GM19463 (cell line): Measurements from ENCODE around the gene PKD2.
"Not testable (repeated sequence)": the region's sequence is repeated elsewhere in the genome, so short reads cannot be mapped to it uniquely, and the experiment has no call there.

ENCODE experiments used
- ATAC-seq: cut with Tn5 transposase; IDR thresholded peaks from one replicate; pipeline ENCODE4 v1.9.1; 2021; ENCODE audit warnings: mild to moderate bottlenecking, moderate library complexity; ENCODE audit not compliant: unreplicated experiment

The PKD2 gene

GRCh38 chr4:88025868-88026661, 18.6 kb downstream of the PKD2 start:
- ATAC-seq: not testable (repeated sequence)

GRCh38 chr4:88027611-88028608, 20.5 kb downstream of the PKD2 start:
- no peak for ATAC-seq

GRCh38 chr4:88028946-88029345, 21.5 kb downstream of the PKD2 start:
- ATAC-seq: no peak

GRCh38 chr4:88029556-88029955, 22.1 kb downstream of the PKD2 start:
- no peak for ATAC-seq

GRCh38 chr4:88030565-88031310, 23.3 kb downstream of the PKD2 start:
- no peak for ATAC-seq

GRCh38 chr4:88033309-88033708, 25.9 kb downstream of the PKD2 start:
- ATAC-seq: no peak

GRCh38 chr4:88035292-88035691, 27.9 kb downstream of the PKD2 start:
- ATAC-seq: no peak

- no peak for ATAC-seq
Measured at GRCh38 chr4:88037447-88037846, 30.0 kb downstream of the PKD2 start.

- ATAC-seq: no peak
Measured at GRCh38 chr4:88037936-88038335, 30.5 kb downstream of the PKD2 start.

- no peak for ATAC-seq
Measured at GRCh38 chr4:88040707-88041106, 33.3 kb downstream of the PKD2 start.

GRCh38 chr4:88041626-88042025, 34.2 kb downstream of the PKD2 start:
- ATAC-seq: no peak

- ATAC-seq: no peak
Measured at GRCh38 chr4:88043001-88043400, 35.6 kb downstream of the PKD2 start.

GRCh38 chr4:88043586-88044340, 36.3 kb downstream of the PKD2 start:
- ATAC-seq: no peak

- no peak for ATAC-seq
Measured at GRCh38 chr4:88045021-88045420, 37.6 kb downstream of the PKD2 start.

GRCh38 chr4:88054229-88054628, 46.8 kb downstream of the PKD2 start:
- ATAC-seq: no peak

- ATAC-seq: no peak
Measured at GRCh38 chr4:88054901-88055300, 47.5 kb downstream of the PKD2 start.

- no peak for ATAC-seq
Measured at GRCh38 chr4:88058295-88058694, 50.9 kb downstream of the PKD2 start.

- no peak for ATAC-seq
Measured at GRCh38 chr4:88059766-88060165, 52.3 kb downstream of the PKD2 start.

GRCh38 chr4:88060431-88060830, 53.0 kb downstream of the PKD2 start:
- no peak for ATAC-seq

- ATAC-seq: no peak
Measured at GRCh38 chr4:88062311-88062710, 54.9 kb downstream of the PKD2 start.
